ENCODE data around the gene TRIP11.

DNA sequence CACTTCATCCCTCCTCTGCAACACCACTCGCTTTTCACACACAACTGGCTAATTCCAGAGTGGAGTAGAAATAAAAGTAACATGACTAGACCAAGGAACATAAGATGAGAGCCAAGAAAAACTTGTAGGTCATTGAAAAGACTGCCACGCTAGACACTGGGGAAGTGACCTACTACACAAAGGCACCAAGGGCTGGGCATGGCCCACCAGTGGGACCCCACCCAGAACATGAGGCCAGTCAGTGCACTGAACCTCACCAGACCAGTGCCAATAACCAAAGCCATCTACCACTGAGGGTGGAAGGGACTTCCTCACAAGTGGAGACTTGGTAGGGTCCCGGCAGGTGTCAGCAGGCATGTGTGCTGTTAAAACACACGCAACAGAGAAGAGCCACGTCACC lies 112.1 kb downstream of the TRIP11 start:
- no peak for TF ChIP-seq CTCF (conservative IDR thresholded peaks at IDR 0.05; ENCODE audit: low read length)
- no peak for TF ChIP-seq EZH2phosphoT487 (IDR thresholded peaks at IDR 0.05; ENCODE audit: borderline replicate concordance, low read depth, low read length)

All from OCI-LY7 (cell line).